CD4-positive, alpha-beta T cell (primary cell): ENCODE measurements around the gene ST6GALNAC3. TPM values are rescaled to one million over a fixed set of nuclear protein-coding genes. Genes with fewer than 3 reads are reported as not detected.

Experiments used
- ATAC-seq: fragments of 200-7000 bp; cut with Tn5 transposase; one replicate; pipeline ENCODE4 v1.10.0; 2022; ENCODE audit warnings: mild to moderate bottlenecking; ENCODE audit not compliant: poor library complexity
- CTCF ChIA-PET: fragments of 350-600 bp; sonication (Branson Sonifier 250); formaldehyde crosslinking; loops from one replicate; lab custom pipeline; 2021; ENCODE audit warnings: antibody characterized with exemption, inconsistent platforms; lab: Charles Lee
- POLR2A ChIA-PET: fragments of 350-600 bp; sonication (Branson Sonifier 250); formaldehyde crosslinking; loops from one replicate; lab custom pipeline; 2021; ENCODE audit warnings: antibody characterized with exemption, inconsistent platforms; lab: Charles Lee
- DNase-seq, 14 experiments: peaks; one replicate each; pipeline ENCODE4 v3.0.0-alpha.2; 2013 to 2020; ENCODE audit warnings: mixed read lengths in 2 of 14
- H3K27ac ChIP-seq, 2 donors: one replicate each; pipeline versions ENCODE4 v1.5.1 to v1.7.0; 2013; ENCODE audit warnings: low read length in 2 of 2, low read depth in 1 of 2, mild to moderate bottlenecking in 1 of 2
- H3K27me3 ChIP-seq, 2 experiments: 1 replicate in 1 of 2; 2 replicates in 1 of 2; pipeline versions ENCODE4 v1.6.1 to v1.7.0; 2013; ENCODE audit warnings: low read length in 2 of 2, control low read depth in 1 of 2, mild to moderate bottlenecking in 1 of 2, moderate library complexity in 1 of 2; ENCODE audit not compliant: insufficient read depth in 2 of 2, control insufficient read depth in 1 of 2
- H3K36me3 ChIP-seq: one replicate; pipeline ENCODE4 v1.6.1; 2013; ENCODE audit warnings: low read length, control low read depth; ENCODE audit not compliant: insufficient read depth
- H3K4me1 ChIP-seq: one replicate; pipeline ENCODE4 v1.6.1; 2013; ENCODE audit warnings: low read length, control low read depth; ENCODE audit not compliant: insufficient read depth
- H3K4me3 ChIP-seq: one replicate; pipeline ENCODE4 v1.5.1; 2013; ENCODE audit warnings: mild to moderate bottlenecking, low read length, moderate library complexity
- H3K9me3 ChIP-seq, 2 experiments: 1 replicate in 1 of 2; 2 replicates in 1 of 2; pipeline versions ENCODE4 v1.6.1 to v1.7.0; 2013; ENCODE audit warnings: low read length in 2 of 2, mild to moderate bottlenecking in 2 of 2, control low read depth in 1 of 2, moderate library complexity in 1 of 2; ENCODE audit not compliant: control insufficient read depth in 1 of 2, insufficient read depth in 1 of 2
- H3K27ac Mint-ChIP-seq: one replicate; pipeline ENCODE4 v1.8.0; 2020; ENCODE audit warnings: mixed read lengths
- H3K27me3 Mint-ChIP-seq: one replicate; pipeline ENCODE4 v1.8.0; 2021; ENCODE audit warnings: mixed read lengths
- H3K36me3 Mint-ChIP-seq: one replicate; pipeline ENCODE4 v1.8.0; 2021; ENCODE audit warnings: low read depth, mixed read lengths
- H3K4me1 Mint-ChIP-seq: one replicate; pipeline ENCODE4 v1.8.0; 2021; ENCODE audit warnings: low read depth, mixed read lengths
- H3K4me3 Mint-ChIP-seq: one replicate; pipeline ENCODE4 v1.8.0; 2020; ENCODE audit warnings: mild to moderate bottlenecking, mixed read lengths
- H3K9me3 Mint-ChIP-seq: one replicate; pipeline ENCODE4 v1.8.0; 2020; ENCODE audit warnings: mixed read lengths
- intact Hi-C, 2 experiments: fragments of 100-400 bp; cut with DNase I in 1 of 2; cut with micrococcal nuclease in 1 of 2; formaldehyde crosslinking; loops; one replicate each; pipeline versions ENCODE4 v1.15.1 to v1.9.0; 2023 to 2025; cut with DNase I, micrococcal nuclease
- total RNA-seq, 174 experiments: library from RNA in 2 of 174; stranded (reverse) in 2 of 174; gene quantifications; one replicate each; pipeline ENCODE4 v1.2.3 and lab custom pipeline; 2021 to 2026
- TF ChIP-seq, protein P1 (sequence below): fragments of 200-600 bp; IDR thresholded peaks from one replicate; pipeline ENCODE4 v1.8.0; 2022; ENCODE audit warnings: antibody characterized with exemption, mild to moderate bottlenecking

ST6GALNAC3 gene
- total RNA-seq, 2 experiments from 2014 or later, result 0.77 to 1.3 TPM

DNA sequence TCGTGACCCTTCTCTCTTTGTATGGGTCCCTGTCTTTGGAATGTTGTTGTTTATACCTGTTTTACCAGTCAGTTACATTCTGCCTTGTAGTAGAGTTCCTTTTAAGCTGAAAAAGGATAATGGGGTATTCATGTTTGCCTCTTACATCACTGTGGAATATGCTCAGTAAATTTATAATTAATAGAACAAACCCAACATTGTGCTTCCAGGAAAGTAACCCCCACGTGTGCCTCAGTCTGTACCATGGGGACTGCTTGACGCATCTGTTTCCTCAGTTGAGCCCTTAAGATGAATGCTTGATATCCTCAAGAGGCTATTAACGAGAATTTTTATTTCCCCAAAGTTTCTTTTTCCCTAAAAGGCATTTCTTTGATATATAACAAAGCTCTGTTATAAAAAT is 73.4 kb downstream of the ST6GALNAC3 start:
- Mint-ChIP-seq H3K4me3 (no peak overlapping the region), H3K9me3 (no peaks in the 10 kb centered on the region), H3K4me1 (no peaks in the 10 kb centered on the region), H3K36me3 (no peaks in the 10 kb centered on the region), H3K27ac (no peak overlapping the region), H3K27me3 (peaks cover 13% of the 10 kb centered on the region)
- Histone ChIP-seq H3K4me3 (no peak overlapping the region), H3K9me3 (no peaks in the 10 kb centered on the region), H3K4me1 (no peaks in the 10 kb centered on the region), H3K27me3 (no peaks in the 10 kb centered on the region), H3K27ac (no peak overlapping the region), H3K36me3 (no peaks in the 10 kb centered on the region)
- CTCF ChIA-PET, result no interaction called here
- ATAC-seq, result no peak
- POLR2A ChIA-PET, result no interaction called here
- intact Hi-C loops, result no loop called here
- TF ChIP-seq, protein P1, sequence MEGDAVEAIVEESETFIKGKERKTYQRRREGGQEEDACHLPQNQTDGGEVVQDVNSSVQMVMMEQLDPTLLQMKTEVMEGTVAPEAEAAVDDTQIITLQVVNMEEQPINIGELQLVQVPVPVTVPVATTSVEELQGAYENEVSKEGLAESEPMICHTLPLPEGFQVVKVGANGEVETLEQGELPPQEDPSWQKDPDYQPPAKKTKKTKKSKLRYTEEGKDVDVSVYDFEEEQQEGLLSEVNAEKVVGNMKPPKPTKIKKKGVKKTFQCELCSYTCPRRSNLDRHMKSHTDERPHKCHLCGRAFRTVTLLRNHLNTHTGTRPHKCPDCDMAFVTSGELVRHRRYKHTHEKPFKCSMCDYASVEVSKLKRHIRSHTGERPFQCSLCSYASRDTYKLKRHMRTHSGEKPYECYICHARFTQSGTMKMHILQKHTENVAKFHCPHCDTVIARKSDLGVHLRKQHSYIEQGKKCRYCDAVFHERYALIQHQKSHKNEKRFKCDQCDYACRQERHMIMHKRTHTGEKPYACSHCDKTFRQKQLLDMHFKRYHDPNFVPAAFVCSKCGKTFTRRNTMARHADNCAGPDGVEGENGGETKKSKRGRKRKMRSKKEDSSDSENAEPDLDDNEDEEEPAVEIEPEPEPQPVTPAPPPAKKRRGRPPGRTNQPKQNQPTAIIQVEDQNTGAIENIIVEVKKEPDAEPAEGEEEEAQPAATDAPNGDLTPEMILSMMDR, result no peak
- DNase-seq, result no peak

DNA sequence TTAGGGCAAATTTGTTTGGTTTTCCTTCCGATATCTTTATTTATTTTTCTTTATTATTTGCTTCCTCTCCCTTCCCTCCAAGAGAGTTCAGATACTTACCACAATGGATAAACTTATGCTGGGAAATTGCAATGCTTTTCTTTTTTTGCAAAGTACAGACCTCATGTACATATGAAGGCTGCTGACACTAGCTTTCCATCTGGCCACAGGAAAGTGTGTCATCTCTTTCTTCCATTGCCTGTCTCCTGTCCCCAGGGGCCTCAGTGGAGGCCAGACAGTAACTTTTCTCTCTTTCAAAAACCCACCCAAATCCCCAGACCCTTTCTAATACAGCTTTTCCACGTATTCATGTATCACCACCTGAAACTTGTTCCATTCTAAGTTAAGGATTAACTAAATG is 73.9 kb downstream of the ST6GALNAC3 start:
- Mint-ChIP-seq H3K9me3 (no peaks in the 10 kb centered on the region), H3K27ac (no peak overlapping the region), H3K4me3 (no peak overlapping the region), H3K27me3 (peaks cover 13% of the 10 kb centered on the region), H3K36me3 (no peaks in the 10 kb centered on the region), H3K4me1 (no peaks in the 10 kb centered on the region)
- Histone ChIP-seq H3K27me3 (no peaks in the 10 kb centered on the region), H3K27ac (no peak overlapping the region), H3K36me3 (no peaks in the 10 kb centered on the region), H3K4me1 (no peaks in the 10 kb centered on the region), H3K9me3 (no peaks in the 10 kb centered on the region), H3K4me3 (no peak overlapping the region)
- intact Hi-C loops, result no loop called here
- ATAC-seq (no peak), DNase-seq (no peak)
- ChIA-PET POLR2A (no interaction called here), CTCF (no interaction called here)
- TF ChIP-seq, protein P1, result no peak

DNA sequence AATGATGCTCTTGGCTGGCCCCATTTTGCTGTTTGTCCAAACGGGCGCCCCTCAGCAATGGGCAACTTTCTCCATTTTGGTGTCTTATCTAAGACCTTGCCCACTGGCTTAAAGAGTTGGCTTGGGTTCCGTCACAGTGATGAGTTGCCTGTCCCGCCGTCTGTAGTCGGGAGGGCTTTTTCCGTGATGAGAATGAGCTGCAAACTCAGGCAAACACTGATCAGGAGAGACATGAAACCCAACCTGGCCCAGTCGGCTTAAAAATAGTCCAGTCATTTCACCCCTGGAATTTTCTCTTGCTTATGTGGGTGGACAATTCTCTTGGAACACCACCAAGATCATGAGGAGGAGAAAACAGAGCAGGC is 79.3 kb downstream of the ST6GALNAC3 start:
- peaks cover 12% of the 10 kb centered on the region for H3K4me1 Mint-ChIP-seq
- H3K4me1 ChIP-seq, result peaks cover 9% of the 10 kb centered on the region
- peak overlapping the region; percentile 2 for H3K4me3 Mint-ChIP-seq
- peaks cover 7% of the 10 kb centered on the region for H3K27me3 Mint-ChIP-seq
- DNase-seq, result no peak
- no peaks in the 10 kb centered on the region for H3K9me3 Mint-ChIP-seq
- CTCF ChIA-PET, result interaction anchor here (0.9 to 2.7 kb wide), 7 partner anchors 10 to 972 kb away, joined by 3 to 16 read pairs (median 3); no protein-coding TSS in a partner anchor
- no peaks in the 10 kb centered on the region for H3K36me3 Mint-ChIP-seq
- intact Hi-C loops, result loop anchor here (1.0 to 10.0 kb wide), 12 partner anchors 159 to 1960 kb away; no protein-coding TSS in a partner anchor
- H3K27me3 ChIP-seq, result no peaks in the 10 kb centered on the region
- no peak overlapping the region for H3K4me3 ChIP-seq
- peak overlapping the region; percentile 67 for H3K27ac Mint-ChIP-seq
- H3K27ac ChIP-seq, result no peak overlapping the region
- no peaks in the 10 kb centered on the region for H3K9me3 ChIP-seq
- POLR2A ChIA-PET, result interaction anchor here (1.0 kb wide), 1 partner anchor 9 kb away, joined by 4 read pairs; no protein-coding TSS in a partner anchor
- no peaks in the 10 kb centered on the region for H3K36me3 ChIP-seq
- TF ChIP-seq, protein P1, result no peak
- no peak for ATAC-seq
